Activated B cell treated with CpG ODN at 0.5 μM for 24 hours (primary cell): ENCODE measurements around the gene PRLH. TPM values are rescaled to one million over a fixed set of nuclear protein-coding genes. Genes with fewer than 3 reads are reported as not detected.

Source experiments
- ATAC-seq: fragments of 200-7000 bp; cut with Tn5 transposase; one replicate; pipeline ENCODE4 v1.10.0; 2021; ENCODE audit warnings: low read depth, mild to moderate bottlenecking, moderate library complexity
- CTCF ChIA-PET: fragments of 350-600 bp; sonication (Branson Sonifier 250); formaldehyde crosslinking; loops from one replicate; lab custom pipeline; 2021; ENCODE audit warnings: antibody characterized with exemption; lab: Charles Lee
- POLR2A ChIA-PET: fragments of 350-600 bp; sonication (Branson Sonifier 250); formaldehyde crosslinking; loops from one replicate; lab custom pipeline; 2021; ENCODE audit warnings: antibody characterized with exemption; lab: Charles Lee
- DNase-seq: peaks from one replicate; pipeline ENCODE4 v3.0.0; 2022
- H3K27ac Mint-ChIP-seq: one replicate; pipeline ENCODE4 v1.8.0; 2020; ENCODE audit warnings: mixed read lengths
- H3K27me3 Mint-ChIP-seq: one replicate; pipeline ENCODE4 v1.8.0; 2021; ENCODE audit warnings: mixed read lengths
- H3K36me3 Mint-ChIP-seq: one replicate; pipeline ENCODE4 v1.8.0; 2021; ENCODE audit warnings: low read depth, mixed read lengths
- H3K4me1 Mint-ChIP-seq: one replicate; pipeline ENCODE4 v1.8.0; 2021; ENCODE audit warnings: mixed read lengths
- H3K4me3 Mint-ChIP-seq: one replicate; pipeline ENCODE4 v1.8.0; 2020; ENCODE audit warnings: mild to moderate bottlenecking, mixed read lengths
- H3K9me3 Mint-ChIP-seq: one replicate; pipeline ENCODE4 v1.8.0; 2020; ENCODE audit warnings: mixed read lengths
- CTCF ChIP-seq: fragments of 200-600 bp; IDR thresholded peaks from one replicate; pipeline ENCODE4 v1.8.0; 2022; ENCODE audit warnings: antibody characterized with exemption, mild to moderate bottlenecking
- intact Hi-C: fragments of 100-400 bp; cut with micrococcal nuclease; formaldehyde crosslinking; loops from one replicate; pipeline ENCODE4 v1.15.1; 2024
- total RNA-seq: library from RNA; stranded (reverse); gene quantifications from 2 replicates; pipeline ENCODE4 v1.2.3, GENCODE V29; 2022

Gene PRLH
- total RNA-seq, 1 donor from 2014 or later: not detected

- POLR2A ChIA-PET: no interaction called here
- peak; percentile 49 for ATAC-seq
- H3K4me1 Mint-ChIP-seq: peaks cover 2% of the 10 kb centered on the region
- CTCF ChIA-PET: interaction anchor here (0.8 to 1.5 kb wide), 8 partner anchors 10 to 193 kb away, joined by 3 to 12 read pairs (median 4); no protein-coding TSS in a partner anchor
- peaks cover 10% of the 10 kb centered on the region for H3K27me3 Mint-ChIP-seq
- no peak overlapping the region for H3K27ac Mint-ChIP-seq
- intact Hi-C loops: loop anchor here (1.0 kb wide), 3 partner anchors 91 to 192 kb away; no protein-coding TSS in a partner anchor
- no peak for TF ChIP-seq CTCF
- H3K9me3 Mint-ChIP-seq: no peaks in the 10 kb centered on the region
- no peak overlapping the region for H3K4me3 Mint-ChIP-seq
- no peaks in the 10 kb centered on the region for H3K36me3 Mint-ChIP-seq
- no peak for DNase-seq
These were observed 15.7 kb downstream of the PRLH start for GRCh38 chr2:237581751-237582746.

- no peak for ATAC-seq
- H3K27me3 Mint-ChIP-seq: peaks cover 7% of the 10 kb centered on the region
- no peaks in the 10 kb centered on the region for H3K36me3 Mint-ChIP-seq
- no peak overlapping the region for H3K4me3 Mint-ChIP-seq
- no peak overlapping the region for H3K27ac Mint-ChIP-seq
- ChIA-PET CTCF (interaction anchor here (1.1 to 1.2 kb wide), 2 partner anchors 11 to 161 kb away, joined by 4 read pairs; no protein-coding TSS in a partner anchor), POLR2A (no interaction called here)
- peaks cover 2% of the 10 kb centered on the region for H3K4me1 Mint-ChIP-seq
- no peak for DNase-seq
- intact Hi-C loops: no loop called here
- TF ChIP-seq CTCF: no peak
- no peaks in the 10 kb centered on the region for H3K9me3 Mint-ChIP-seq
These were observed 17.3 kb downstream of the PRLH start for GRCh38 chr2:237583385-237584295.

- intact Hi-C loops: no loop called here
- H3K4me3 Mint-ChIP-seq: no peak overlapping the region
- H3K4me1 Mint-ChIP-seq: peaks cover 2% of the 10 kb centered on the region
- no peak for ATAC-seq
- ChIA-PET CTCF (interaction anchor here (0.9 to 1.1 kb wide), 2 partner anchors 73 to 159 kb away, joined by 3 to 5 read pairs; no protein-coding TSS in a partner anchor), POLR2A (no interaction called here)
- H3K27me3 Mint-ChIP-seq: peaks cover 7% of the 10 kb centered on the region
- DNase-seq: no peak
- H3K27ac Mint-ChIP-seq: no peak overlapping the region
- TF ChIP-seq CTCF: no peak
- H3K36me3 Mint-ChIP-seq: no peaks in the 10 kb centered on the region
- no peaks in the 10 kb centered on the region for H3K9me3 Mint-ChIP-seq
These were observed 19.3 kb downstream of the PRLH start for GRCh38 chr2:237585590-237586221.

GRCh38 chr2:237588044-237588696 lies 21.8 kb downstream of the PRLH start:
- POLR2A ChIA-PET: no interaction called here
- Mint-ChIP-seq H3K4me3 (no peak overlapping the region), H3K4me1 (peaks cover 7% of the 10 kb centered on the region), H3K27me3 (peaks cover 7% of the 10 kb centered on the region), H3K9me3 (no peaks in the 10 kb centered on the region), H3K27ac (no peak overlapping the region), H3K36me3 (no peaks in the 10 kb centered on the region)
- no peak for DNase-seq
- TF ChIP-seq CTCF: no peak
- intact Hi-C loops: no loop called here
- CTCF ChIA-PET: interaction anchor here (2.3 kb wide), 1 partner anchor 16 kb away, joined by 6 read pairs; no protein-coding TSS in a partner anchor
- ATAC-seq: no peak
